Activated CD8-positive, alpha-beta T cell treated with anti-CD3 and anti-CD28 coated beads for 36 hours (primary cell): ENCODE data around the gene SLC25A17. TPM values are rescaled to one million over a fixed set of nuclear protein-coding genes. Genes with fewer than 3 reads are reported as not detected.

ENCODE experiments used
- ATAC-seq: fragments of 200-7000 bp; cut with Tn5 transposase; one replicate; pipeline ENCODE4 v1.10.0; 2021; ENCODE audit warnings: mild to moderate bottlenecking, moderate library complexity
- CTCF ChIA-PET: fragments of 350-600 bp; sonication (Branson Sonifier 250); formaldehyde crosslinking; loops from one replicate; lab custom pipeline; 2021; ENCODE audit warnings: antibody characterized with exemption; lab: Charles Lee
- POLR2A ChIA-PET: fragments of 350-600 bp; sonication (Branson Sonifier 250); formaldehyde crosslinking; loops from one replicate; lab custom pipeline; 2021; ENCODE audit warnings: antibody characterized with exemption; lab: Charles Lee
- DNase-seq: peaks from one replicate; pipeline ENCODE4 v3.0.0-alpha.2; 2020
- H3K27ac Mint-ChIP-seq: one replicate; pipeline ENCODE4 v1.8.0; 2021; ENCODE audit warnings: mild to moderate bottlenecking, mixed read lengths
- H3K27me3 Mint-ChIP-seq: one replicate; pipeline ENCODE4 v1.8.0; 2021; ENCODE audit warnings: mixed read lengths
- H3K36me3 Mint-ChIP-seq: one replicate; pipeline ENCODE4 v1.8.0; 2021; ENCODE audit warnings: low read depth, mixed read lengths
- H3K4me1 Mint-ChIP-seq: one replicate; pipeline ENCODE4 v1.8.0; 2021; ENCODE audit warnings: low read depth, mixed read lengths
- H3K4me3 Mint-ChIP-seq: one replicate; pipeline ENCODE4 v1.8.0; 2021; ENCODE audit warnings: mild to moderate bottlenecking, moderate library complexity, mixed read lengths
- H3K9me3 Mint-ChIP-seq: one replicate; pipeline ENCODE4 v1.8.0; 2021; ENCODE audit warnings: mixed read lengths
- CTCF ChIP-seq: fragments of 200-600 bp; IDR thresholded peaks from one replicate; pipeline ENCODE4 v1.8.0; 2022; ENCODE audit warnings: antibody characterized with exemption, mild to moderate bottlenecking
- intact Hi-C: fragments of 100-400 bp; cut with micrococcal nuclease; formaldehyde crosslinking; loops from one replicate; pipeline ENCODE4 v1.10.0; 2022
- total RNA-seq, 2 experiments: library from RNA; stranded (reverse); gene quantifications; one replicate each; pipeline ENCODE4 v1.2.3, GENCODE V29; 2021

Gene SLC25A17
- total RNA-seq, 2 experiments from 2014 or later, result 28.0 to 34.8 TPM

DNA sequence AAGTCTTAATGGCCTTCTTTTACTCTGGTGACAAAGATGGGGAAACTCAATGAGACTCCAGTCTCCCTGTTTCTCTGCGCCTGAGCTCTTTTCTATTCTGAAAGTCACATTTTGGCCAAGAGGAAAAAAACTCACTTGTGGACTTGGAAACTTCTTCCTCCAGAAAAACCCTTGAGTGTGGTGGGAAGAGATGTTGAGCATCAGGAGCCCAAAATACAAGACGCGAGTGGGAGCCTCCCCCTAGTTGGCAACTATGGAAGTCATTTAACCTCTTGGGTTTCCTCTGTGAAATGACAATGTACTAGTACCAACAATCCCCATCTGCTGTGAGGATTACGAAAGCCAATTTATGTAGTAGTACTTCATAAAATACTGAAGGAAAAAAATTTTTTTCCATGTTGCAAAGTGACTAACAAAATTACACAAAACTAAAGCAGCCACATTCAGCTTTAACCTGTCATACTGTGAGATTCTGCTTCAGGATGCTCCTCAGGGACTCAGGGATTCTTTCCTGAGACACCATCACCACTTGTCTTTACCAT, 524 bp upstream of the SLC25A17 start:
- TF ChIP-seq CTCF, result no peak
- ChIA-PET CTCF (interaction anchor here (0.7 to 1.4 kb wide), 3 partner anchors 11 to 137 kb away, joined by 4 to 5 read pairs (median 5); no protein-coding TSS in a partner anchor), POLR2A (interaction anchor here (0.5 to 1.5 kb wide), 5 partner anchors 17 to 286 kb away, joined by 3 to 5 read pairs (median 3); partner anchors contain the start of genes DNAJB7 and ST13)
- H3K27ac Mint-ChIP-seq, result peak overlapping the region; percentile 70
- ATAC-seq (peak; percentile 22), DNase-seq (peak; percentile 18)
- H3K9me3 Mint-ChIP-seq, result no peaks in the 10 kb centered on the region
- H3K36me3 Mint-ChIP-seq, result peaks cover 22% of the 10 kb centered on the region
- H3K27me3 Mint-ChIP-seq, result no peaks in the 10 kb centered on the region
- H3K4me1 Mint-ChIP-seq, result peaks cover 26% of the 10 kb centered on the region
- intact Hi-C loops, result no loop called here
- H3K4me3 Mint-ChIP-seq, result peak overlapping the region; percentile 84

GRCh38 chr22:40818192-40818746, 877 bp downstream of the SLC25A17 start:
- no peaks in the 10 kb centered on the region for H3K27me3 Mint-ChIP-seq
- peak overlapping the region; percentile 84 for H3K4me3 Mint-ChIP-seq
- TF ChIP-seq CTCF, result no peak
- peaks cover 31% of the 10 kb centered on the region for H3K4me1 Mint-ChIP-seq
- peak overlapping the region; percentile 91 for H3K27ac Mint-ChIP-seq
- no peaks in the 10 kb centered on the region for H3K9me3 Mint-ChIP-seq
- intact Hi-C loops, result no loop called here
- ChIA-PET CTCF (interaction anchor here (0.7 to 2.0 kb wide), 8 partner anchors 17 to 172 kb away, joined by 3 to 6 read pairs (median 4); no protein-coding TSS in a partner anchor), POLR2A (interaction anchor here (1.3 to 1.6 kb wide), 3 partner anchors 12 to 90 kb away, joined by 3 to 5 read pairs (median 4); no protein-coding TSS in a partner anchor)
- ATAC-seq (no peak), DNase-seq (no peak)
- H3K36me3 Mint-ChIP-seq, result peaks cover 22% of the 10 kb centered on the region

DNA sequence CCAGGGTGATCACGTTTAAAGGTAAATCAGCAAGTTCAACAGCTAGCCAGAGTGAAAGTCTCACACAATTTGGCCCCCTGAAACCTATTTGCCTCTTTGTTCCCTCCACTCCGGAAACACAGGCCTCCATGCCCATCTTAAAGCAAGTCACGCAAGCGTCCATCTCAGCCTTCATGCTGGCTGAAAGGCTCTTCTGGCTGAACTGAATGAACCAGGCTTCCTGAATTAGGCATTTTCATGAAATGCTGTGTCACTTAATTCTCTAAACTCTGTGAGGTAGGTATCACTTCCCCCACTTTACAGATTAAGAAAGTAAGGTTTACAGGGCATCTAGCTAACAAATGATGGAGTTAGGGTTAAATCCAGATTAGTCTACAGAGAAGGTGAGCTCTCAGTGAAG, 1.4 kb downstream of the SLC25A17 start:
- POLR2A ChIA-PET, result interaction anchor here (1.3 to 1.6 kb wide), 3 partner anchors 13 to 89 kb away, joined by 3 to 5 read pairs (median 4); no protein-coding TSS in a partner anchor
- no peak for TF ChIP-seq CTCF
- peaks cover 21% of the 10 kb centered on the region for H3K36me3 Mint-ChIP-seq
- peak overlapping the region; percentile 91 for H3K27ac Mint-ChIP-seq
- peaks cover 31% of the 10 kb centered on the region for H3K4me1 Mint-ChIP-seq
- intact Hi-C loops, result no loop called here
- H3K27me3 Mint-ChIP-seq, result no peaks in the 10 kb centered on the region
- H3K9me3 Mint-ChIP-seq, result no peaks in the 10 kb centered on the region
- CTCF ChIA-PET, result interaction anchor here (0.9 to 2.0 kb wide), 6 partner anchors 17 to 172 kb away, joined by 3 to 6 read pairs (median 5); no protein-coding TSS in a partner anchor
- DNase-seq (no peak), ATAC-seq (no peak)
- H3K4me3 Mint-ChIP-seq, result peak overlapping the region; percentile 84

GRCh38 chr22:40813912-40814315, 5.2 kb downstream of the SLC25A17 start:
- ATAC-seq (no peak), DNase-seq (no peak)
- Mint-ChIP-seq H3K36me3 (peaks cover 22% of the 10 kb centered on the region), H3K9me3 (no peaks in the 10 kb centered on the region), H3K4me1 (peaks cover 27% of the 10 kb centered on the region), H3K4me3 (no peak overlapping the region), H3K27ac (no peak overlapping the region), H3K27me3 (no peaks in the 10 kb centered on the region)
- no peak for TF ChIP-seq CTCF
- ChIA-PET POLR2A (interaction anchor here (1.5 kb wide), 1 partner anchor 42 kb away, joined by 3 read pairs; the partner anchor contains the start of gene ST13), CTCF (no interaction called here)
- intact Hi-C loops, result no loop called here
